Muscle of back (tissue), 11 donors: ENCODE data around the gene CERS4. TPM values are rescaled to one million over a fixed set of nuclear protein-coding genes. Genes with fewer than 3 reads are reported as not detected.
"Not testable (repeated sequence)": the region's sequence is repeated elsewhere in the genome, so short reads cannot be mapped to it uniquely, and the experiment has no call there.

Experiments used
- DNase-seq, 3 donors: peaks; one replicate each; pipeline versions ENCODE4 v3.0.0 to v3.0.0-alpha.2; 2013
- polyA plus RNA-seq, 10 donors: library from polyadenylated mRNA; unstranded; fragments of 120-200 nt; gene quantifications; one replicate each; pipeline ENCODE4 v1.2.1, GENCODE V29; 2013; ENCODE audit not compliant: insufficient read length in 10 of 10

The CERS4 gene
- polyA plus RNA-seq, 10 donors: 10.3 to 17.7 (median 14.1) TPM

DNA sequence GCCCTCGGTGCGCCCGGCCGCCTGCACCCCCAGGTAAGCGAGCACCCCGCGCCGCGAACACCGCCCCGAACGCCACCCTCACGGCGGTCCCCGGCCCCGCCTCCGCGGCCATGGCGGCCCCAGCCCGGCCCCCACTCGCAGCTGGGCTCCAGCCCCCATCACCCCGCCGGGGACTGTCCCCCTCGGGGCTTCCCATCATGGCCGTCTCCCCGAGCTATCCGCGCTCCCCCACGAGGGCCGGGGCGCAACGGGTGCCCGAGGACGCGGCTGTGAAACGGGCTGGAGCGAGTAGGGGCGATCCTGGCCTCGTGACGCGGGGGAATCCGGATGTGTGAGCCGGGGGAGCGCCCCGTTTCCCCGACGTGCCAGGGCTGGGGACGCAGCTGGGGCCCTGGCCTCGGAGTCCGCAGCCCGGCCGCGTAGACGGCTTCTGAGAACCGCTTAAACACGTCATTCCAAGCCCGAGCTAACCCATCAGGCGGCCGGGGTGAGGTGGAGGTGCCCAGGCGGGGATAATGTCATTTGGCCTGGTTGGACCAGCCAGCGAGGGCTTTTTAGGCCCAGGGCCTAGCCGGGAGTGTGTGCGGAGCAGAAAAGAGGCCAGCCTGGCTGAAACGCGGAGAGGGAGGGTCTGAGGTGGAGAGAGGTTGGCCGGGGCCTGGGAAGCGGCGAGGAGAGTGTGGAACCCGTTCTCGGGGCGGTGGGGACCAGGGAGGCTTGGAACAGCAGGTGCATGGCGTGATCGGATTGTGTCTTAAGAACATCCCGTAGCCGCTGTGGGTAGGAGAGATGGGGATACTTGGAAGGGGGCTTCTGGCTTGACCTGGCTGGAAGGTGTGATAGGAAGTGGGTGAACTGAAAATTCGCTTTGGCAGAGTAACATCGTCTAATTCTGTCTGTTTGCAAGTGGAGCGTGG is 550 bp downstream of the CERS4 start:
- peak; percentile 11 to 82 (median 38) for DNase-seq

DNA sequence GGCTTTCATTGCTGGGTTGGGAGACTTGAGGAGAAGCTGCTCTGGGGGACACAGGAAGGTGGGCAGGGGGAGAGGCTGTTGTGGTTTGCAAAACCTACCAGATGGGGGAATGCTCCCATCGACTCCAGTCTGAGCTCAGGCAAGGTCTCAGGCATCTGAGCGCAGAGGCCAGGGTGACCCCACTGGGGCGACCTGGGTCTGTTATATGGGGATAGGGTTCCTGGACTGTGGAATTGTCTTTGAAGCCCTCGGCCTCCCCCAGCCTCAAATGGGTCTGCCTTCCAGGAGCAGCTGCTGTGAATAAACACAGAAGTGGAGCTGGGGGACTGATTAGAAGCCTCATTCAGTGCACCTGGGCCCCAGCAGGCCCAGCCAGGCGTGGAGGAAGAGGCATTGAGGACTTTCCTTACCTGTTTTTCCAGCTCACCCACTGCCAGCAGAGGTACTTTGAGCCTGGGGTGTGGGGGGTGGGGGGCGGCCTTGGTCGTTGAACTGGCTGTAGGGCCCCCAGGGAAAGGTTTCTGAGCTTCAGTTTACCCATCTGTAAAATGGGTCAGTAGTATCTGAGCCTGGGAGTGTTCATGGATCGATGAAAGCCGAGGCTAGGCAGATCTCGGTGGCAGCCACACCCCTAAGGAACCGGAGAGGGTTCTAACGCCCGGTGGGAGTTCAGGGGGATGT is 1.4 kb downstream of the CERS4 start:
- DNase-seq: no peak

DNA sequence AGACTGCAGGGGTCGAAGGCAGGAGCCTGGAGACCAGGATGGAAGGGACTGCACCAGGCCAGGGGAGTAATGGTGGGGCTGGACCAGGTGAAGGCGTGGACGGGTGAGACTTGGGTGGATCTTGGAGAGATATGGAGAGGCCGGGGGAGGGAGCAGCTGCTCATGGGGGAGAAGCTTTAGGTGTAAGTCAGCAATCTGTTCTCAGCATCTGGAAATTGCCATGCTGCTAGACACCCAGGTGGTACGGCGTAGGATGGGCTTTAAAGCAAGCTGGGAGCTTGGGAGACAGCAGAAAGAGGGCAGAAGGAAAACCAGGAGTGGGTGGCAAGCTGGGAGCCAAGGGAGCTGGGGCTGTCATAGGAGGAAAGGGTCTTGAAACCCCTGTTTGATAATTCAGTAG is 3.0 kb downstream of the CERS4 start:
- DNase-seq: no peak

DNA sequence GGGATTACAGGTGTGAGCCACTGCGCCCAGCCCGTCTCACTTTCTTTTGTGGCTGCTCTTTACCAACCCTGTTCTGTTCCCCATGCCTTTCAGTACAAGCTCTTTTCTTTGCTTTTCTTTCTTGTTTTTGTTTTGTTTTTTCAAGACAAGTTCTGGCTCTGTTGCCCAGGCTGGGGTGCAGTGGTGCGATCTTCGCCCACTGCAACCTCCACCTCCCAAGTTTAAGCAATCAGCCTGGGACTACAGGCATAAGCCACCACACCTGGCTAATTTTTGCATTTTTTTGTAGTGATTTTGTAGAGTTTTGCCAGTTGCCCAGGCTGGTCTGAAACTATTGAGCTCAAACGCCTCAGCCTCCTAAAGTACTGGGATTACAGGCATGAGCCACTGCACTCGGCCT is 3.7 kb downstream of the CERS4 start:
- DNase-seq: no peak

DNA sequence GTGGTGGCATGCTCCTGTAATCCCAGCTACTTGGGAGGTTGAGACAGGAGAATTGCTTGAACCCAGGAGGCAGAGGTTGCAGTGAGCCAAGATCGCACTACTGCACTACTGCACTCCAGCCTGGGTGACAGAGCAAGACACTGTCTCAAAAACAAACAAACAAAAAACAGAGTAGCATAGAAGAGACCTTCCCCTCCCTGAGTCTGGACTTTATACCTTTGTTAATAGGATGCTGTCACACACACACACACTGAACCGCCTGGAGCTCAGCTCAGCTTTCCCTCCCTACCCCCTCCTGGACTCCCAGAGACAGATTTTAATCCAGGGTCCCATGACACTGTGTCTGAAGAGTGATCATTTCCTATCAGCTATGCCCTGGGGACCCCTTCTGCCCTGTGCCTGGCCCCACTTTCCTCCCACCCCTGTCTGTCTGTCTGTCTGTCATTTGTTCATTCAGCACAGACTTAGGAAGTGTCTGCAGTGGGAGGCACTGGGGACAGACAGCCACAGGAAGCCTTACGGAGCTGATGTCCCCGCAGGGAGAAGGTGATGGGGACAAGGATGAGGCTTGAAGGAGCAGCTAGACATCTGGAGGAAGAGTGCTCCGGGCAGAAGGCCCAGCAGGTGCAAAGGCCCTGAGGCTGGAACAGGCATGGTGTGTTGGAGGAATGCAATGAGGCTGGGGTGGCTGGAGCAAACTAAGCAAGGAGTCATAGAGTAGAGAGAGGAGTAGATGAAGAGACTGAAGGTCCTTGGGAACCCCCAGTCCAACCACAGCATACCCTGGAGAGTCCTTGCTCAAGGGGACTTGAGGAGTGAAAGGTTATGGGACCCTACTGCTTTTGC is 4.9 kb downstream of the CERS4 start:
- DNase-seq: no peak

DNA sequence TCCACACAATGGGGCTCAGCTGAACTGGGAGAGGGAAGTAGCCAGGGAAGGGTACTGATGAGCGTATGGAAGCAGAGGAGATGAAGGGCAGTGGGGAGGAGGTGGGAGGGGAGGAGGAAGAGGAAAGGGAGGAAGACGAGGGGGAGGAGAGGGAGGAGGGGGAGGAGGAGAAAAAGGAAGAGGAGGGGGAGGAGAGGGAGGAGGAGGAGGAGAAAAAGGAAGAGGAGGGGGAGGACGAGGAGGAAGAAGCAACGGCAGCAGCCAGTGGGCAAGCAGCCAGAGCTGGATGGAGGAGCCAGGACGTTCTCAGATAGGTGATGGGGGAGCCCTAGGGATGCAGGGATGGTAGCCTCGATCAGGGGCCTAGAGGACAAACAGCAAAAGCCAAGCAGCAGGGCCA is 5.6 kb downstream of the CERS4 start:
- no peak for DNase-seq

DNA sequence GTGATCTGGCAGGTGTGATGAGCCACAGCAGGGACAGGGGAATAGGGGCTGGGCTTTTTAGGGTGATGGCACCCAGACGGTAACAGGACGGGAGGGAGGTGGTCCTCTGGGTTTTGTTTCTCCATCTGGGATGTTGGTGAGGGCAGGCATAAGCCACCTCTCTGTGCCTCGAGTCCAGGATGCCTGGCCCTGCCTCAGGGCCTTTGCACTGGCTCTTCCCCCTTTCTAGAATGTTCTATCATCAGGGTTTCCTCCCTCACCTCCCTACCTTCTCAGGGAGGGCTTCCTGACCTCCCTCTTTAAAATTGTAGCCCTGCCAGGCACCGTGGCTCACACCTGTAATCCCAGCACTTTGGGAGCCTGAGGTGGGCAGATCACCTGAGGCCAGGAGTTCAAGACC is 6.6 kb downstream of the CERS4 start:
- DNase-seq: no peak

DNA sequence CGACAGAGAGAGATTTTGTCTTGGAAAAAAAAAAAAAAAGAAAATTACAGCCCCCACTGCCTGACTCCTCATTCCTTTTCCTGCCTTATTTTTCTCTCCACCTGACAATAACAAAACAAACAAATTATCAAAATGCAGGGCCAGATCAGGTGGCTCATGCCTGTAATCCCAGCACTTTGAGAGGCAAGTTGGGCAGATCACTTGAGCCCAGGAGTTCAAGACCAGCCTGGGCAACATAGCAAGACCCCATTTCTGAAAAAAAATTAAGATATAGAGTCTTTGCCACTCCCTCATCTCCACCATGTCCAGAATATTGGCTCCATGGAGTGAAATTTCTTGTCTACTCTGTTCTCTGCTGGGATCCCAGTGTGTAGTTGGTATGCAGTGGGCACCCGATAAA is 7.2 kb downstream of the CERS4 start:
- DNase-seq: no peak

DNA sequence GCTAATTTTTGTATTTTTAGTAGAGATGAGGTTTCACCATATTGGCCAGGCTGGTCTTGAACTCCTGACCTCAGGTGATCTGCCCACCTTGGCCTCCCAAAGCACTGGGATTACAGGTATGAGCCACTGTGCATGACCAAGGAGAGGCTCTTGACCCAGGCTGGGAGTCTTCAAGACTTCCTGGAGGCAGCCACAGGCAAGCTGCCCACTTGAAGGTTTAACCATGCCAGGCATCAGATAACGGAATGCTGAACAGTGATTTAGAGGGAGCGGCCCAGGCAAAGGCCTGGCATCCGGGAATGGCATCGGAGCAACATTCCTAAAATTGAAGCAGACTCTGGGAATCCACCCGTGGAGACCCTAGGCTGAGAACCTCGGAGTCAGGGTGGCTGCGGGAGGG is 9.0 kb downstream of the CERS4 start:
- DNase-seq: not testable (repeated sequence)

DNA sequence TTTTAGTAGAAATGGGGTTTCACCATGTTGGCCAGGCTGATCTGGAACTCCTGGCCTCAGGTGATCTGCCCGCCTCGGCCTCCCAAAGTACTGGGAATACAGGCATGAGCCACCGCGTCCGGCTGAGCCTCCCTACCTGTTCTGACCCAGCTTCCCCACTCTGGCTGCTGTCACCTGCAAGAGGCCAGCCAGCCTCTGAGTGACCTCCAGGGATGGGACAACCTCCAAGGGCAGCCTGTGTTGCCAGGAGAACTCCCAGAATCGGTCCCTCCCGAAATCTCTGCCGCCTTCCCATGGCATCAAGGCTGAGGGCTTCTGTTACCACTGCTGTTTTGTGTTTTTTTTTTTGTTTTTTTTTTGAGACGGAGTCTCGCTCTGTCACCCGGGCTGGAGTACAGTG is 11.3 kb downstream of the CERS4 start:
- DNase-seq: no peak

DNA sequence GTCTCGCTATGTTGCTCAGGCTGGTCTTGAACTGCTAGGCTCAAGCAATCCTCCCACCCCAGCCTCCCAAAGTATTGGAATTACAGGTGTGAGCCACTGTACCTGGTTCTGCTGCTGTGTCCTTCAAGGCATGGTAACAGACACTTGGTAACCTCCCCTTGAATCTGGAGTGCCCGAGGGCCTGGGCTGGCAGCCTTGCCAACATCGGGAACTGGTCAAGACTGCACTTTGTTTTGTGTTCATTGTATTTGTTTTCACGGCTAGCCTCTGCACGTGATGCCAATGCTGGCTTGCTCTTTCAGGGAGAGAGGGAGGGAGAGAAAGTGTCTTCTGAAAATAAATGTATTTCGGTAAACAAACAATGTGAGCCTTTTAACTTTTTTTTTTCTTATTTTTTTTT is 12.0 kb downstream of the CERS4 start:
- DNase-seq: no peak

DNA sequence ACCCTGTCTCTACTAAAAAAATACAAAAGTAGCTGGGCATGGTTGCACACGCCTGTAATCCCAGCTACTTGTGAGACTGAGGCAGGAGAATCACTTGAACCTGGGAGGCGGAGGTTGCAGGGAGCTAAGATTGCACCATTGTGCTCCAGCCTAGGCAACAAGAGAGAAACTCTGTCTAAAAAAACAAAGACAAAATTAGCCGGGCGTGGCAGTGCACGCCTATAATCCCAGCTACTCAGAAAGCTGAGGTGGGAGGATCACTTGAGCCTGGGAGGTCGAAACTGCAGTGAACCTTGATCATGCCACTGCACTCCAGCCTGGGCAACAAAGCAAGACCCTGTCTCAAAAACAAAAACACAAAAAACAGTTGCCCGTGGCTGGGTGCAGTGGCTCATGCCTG is 14.3 kb downstream of the CERS4 start:
- DNase-seq: not testable (repeated sequence)

DNA sequence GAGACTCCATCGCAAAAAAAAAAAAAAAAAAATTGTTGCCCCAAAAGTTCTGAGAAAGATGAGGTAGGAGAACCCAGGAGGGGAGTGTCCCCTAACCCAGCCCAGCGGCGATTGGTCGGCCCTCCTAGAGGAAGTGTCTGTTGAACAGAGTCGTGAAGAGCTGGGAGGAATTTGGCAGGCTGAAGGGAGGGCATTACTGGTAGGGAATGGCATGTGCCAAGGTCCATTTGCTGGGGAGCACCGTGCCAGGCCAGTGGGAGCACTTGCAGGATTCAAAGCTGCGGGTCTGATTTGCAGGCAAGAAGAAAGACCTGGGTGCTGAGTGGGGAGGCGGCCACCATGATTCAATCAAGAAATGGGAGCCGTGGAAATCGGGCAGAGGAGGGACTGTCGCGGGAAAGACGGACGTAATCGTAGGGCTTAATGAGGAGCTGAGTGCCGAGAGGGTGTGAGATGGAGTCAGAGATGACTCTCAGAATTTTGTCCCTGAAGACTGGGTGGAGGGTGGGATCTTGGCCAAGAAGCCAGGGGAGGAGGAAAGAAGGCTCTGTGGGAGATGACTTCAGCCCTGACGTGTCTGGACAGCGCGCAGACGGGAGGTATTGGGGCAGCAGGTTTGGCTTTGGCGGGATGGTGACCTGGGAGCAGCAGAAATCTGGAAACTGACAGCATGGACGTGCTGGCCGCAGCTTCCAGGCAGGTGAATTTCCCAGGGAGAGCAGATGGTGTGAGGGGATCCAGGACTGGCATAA is 15.4 kb downstream of the CERS4 start:
- DNase-seq: peak in 2 of 3 donors; percentile 42 to 58

DNA sequence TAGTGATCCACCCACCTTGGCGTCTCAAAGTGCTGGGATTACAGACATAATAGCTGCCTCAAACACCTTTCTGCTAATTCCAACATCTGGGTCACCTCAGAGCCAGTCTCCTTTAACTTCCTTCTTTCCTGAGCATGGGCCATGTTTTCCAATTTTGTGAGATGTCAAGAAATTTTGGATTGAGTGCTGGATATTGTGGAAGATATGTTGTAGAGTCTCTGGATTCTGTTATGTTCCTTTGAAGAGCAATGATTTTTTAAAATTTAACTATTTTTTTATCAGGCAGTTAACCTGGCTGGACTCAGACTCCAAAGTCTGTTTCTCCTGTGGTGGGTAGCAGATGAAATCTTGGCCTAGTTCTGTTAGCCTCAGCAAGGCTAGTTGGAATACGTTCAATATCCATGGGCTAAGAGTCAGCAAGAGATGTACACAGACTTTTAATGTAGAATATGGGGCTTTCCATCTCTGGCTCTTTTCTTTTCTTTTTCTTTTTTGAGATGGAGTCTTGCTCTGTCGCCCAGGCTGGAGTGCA is 22.0 kb downstream of the CERS4 start:
- DNase-seq: no peak

DNA sequence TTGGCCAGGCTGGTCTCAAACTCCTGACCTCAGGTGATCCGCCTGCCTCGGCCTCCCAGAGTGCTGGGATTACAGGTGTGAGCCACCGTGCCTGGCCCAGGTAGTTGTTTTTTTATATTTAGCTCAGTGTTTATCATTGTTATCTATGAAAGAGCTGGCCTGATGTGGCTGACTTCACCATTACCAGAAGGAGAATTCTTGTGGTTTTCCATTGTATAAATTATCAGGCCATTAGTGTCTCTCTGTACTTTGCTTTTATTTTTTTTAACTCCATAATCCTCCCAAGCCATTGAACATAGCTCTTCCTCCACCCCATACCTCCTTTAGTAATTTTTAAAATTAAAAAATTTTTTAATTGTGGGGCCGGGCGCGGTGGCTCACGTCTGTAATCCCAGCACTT is 24.2 kb downstream of the CERS4 start:
- DNase-seq: no peak

DNA sequence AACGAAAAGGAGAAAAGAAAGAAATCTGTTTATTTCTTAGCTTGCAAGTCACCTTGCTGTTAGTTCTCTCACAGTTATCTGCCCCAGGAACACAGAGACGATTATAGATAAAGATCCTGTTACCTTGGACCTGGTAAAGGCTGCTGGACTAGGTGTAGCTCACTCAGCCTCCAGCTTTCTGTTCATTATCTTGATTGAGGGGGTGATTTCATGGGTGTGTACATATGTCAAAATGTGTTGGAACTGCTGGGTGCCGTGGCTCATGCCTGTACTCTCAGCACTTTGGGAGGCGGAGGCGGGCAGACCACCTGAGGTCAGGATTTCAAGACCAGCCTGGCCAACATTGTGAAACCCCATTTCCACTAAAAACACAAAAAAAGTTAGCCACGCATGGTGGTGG is 27.9 kb downstream of the CERS4 start:
- no peak for DNase-seq

DNA sequence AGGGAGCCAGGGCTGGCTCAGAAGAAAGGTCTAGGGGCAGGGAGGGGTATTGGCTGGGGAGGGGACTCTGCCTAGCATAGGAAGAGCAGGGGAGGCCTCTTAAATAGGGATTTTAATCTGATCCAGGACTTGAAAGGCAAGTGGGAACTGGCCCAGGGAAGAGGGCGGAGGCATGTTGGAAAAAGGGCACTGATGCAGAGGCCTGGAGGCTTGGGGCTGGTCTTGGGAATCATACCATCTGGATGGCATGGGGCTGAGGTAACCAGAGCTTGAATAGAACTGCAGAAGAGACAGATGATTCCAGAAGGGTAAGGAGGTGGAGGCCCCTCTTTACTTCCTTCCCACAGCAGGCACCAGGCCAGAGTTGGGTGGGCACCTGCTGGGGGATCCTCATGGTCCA is 29.1 kb downstream of the CERS4 start:
- DNase-seq: no peak

DNA sequence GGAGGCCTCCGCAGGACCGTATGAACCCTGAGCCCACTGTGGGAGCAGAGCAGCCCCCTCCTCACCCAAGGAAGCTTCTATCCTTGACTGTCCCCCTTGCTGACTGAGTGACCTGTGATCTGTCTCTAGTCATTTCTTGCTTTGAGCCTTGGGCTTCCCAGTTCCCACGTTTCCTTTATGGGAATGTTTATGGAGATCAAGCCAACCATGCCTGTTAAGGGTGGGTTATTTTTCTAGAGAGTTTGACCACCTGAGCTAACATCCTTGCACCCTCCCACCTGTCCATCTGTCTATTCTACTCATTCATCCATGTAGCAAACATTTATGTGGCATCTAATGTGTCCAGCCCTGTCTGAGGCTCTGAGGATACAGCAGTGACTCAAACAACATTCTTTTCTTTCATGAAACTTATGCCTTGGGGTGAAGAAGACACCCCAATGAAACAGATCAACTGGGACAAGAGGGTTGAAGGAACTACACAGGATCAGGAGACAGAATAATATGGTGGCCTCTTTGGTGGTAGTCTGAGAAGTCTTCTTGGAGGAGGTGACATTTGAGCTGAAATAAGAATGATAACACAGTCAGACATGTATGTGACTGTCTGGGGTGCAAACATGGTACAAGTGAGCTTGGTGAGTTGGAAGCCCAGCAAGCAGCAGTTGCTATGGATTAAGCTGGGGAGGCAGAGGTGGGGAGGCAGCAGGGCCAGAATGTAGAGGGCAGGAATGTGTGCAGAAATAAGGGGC is 30.5 kb downstream of the CERS4 start:
- no peak for DNase-seq

DNA sequence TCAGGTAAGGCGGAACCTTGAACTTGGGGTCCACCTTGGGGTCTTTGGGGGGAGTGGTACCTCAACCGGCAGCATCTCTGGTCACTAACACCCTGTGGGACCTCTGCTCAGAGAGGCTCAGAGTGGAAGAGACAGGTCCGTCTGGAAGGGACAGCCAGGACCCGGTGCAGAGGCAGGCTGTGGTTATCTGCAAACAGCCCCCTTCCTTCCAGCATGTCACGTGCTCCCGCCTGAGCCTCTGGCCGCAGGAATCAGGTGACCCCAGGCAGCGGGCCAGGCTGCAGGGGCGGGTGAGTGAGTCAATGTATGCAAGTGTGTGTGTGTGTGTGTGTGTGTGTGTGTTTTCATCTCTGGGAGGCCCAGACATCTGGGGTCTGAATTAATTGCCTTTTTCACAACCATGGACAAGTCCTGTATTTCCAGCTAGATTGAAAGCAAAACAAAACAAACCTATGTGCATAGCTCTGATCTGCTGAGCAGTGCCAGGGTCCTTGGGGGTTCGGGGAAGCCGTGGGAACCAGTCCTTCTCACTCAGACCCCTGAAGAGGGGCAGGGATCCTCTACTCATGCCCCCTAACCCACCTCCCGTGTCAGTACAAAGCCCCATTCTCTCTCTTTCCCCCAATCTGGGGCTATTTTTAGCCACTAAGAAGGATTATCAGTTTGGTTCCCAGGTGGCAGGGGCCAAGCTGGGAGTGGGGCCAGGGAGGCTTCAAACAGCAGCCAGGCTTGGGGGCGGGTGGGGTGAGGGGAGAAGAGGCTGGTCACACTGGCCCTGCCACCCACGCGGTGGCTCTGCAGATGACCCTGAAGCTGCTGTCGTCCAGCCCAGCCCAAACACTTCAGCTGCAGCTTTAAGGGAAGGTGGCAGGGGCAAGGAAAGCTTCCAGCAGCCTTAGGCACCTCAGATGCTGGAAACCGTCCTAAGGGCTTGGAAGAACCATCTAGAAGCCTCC is 31.4 kb downstream of the CERS4 start:
- peak; percentile 87 to 93 (median 91) for DNase-seq
